Measurements from ENCODE around the gene TMEM212. TPM values are rescaled to one million over a fixed set of nuclear protein-coding genes. Genes with fewer than 3 reads are reported as not detected.

TMEM212 gene
- total RNA-seq, 1 donor from 2014 or later: not detected

DNA sequence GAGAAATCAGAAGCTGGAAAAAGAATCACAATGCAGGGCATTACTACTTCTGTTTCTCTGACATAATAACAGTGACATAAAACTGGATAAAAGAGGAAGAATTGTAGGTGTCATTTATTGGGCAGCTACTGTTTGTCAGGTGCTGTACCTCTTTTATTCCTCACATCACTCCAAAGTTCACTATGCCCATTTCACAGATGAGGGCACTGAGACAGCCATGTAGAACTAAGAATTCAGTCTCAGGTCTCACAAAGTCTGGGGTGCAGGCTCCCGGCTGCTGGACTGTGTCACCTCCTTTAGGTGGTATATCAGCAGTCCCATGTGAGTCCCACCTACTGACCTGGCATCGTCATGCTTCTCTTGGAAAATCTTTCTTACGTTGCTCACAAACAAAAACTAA lies 20.8 kb downstream of the TMEM212 start:
- TF ChIP-seq EZH2 (IDR thresholded peaks at IDR 0.05) (no peak), EZH2phosphoT487 (IDR thresholded peaks at IDR 0.05) (no peak)
- TF ChIP-seq, protein P1, sequence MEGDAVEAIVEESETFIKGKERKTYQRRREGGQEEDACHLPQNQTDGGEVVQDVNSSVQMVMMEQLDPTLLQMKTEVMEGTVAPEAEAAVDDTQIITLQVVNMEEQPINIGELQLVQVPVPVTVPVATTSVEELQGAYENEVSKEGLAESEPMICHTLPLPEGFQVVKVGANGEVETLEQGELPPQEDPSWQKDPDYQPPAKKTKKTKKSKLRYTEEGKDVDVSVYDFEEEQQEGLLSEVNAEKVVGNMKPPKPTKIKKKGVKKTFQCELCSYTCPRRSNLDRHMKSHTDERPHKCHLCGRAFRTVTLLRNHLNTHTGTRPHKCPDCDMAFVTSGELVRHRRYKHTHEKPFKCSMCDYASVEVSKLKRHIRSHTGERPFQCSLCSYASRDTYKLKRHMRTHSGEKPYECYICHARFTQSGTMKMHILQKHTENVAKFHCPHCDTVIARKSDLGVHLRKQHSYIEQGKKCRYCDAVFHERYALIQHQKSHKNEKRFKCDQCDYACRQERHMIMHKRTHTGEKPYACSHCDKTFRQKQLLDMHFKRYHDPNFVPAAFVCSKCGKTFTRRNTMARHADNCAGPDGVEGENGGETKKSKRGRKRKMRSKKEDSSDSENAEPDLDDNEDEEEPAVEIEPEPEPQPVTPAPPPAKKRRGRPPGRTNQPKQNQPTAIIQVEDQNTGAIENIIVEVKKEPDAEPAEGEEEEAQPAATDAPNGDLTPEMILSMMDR (IDR thresholded peaks at IDR 0.05): no peak
- H3K27me3 Mint-ChIP-seq (ENCODE audit: insufficient read depth, low read depth): peaks cover 2% of the 10 kb centered on the region
- Histone ChIP-seq H3K27me3 (no peaks in the 10 kb centered on the region), H3K4me3 (no peak overlapping the region), H3K4me1 (peaks cover 10% of the 10 kb centered on the region), H3K9me3 (ENCODE audit: low read depth) (no peaks in the 10 kb centered on the region), H3K9ac (no peak overlapping the region), H4K20me1 (ENCODE audit: low read depth) (no peaks in the 10 kb centered on the region), H3K27ac (no peak overlapping the region), H3K36me3 (no peaks in the 10 kb centered on the region), H3F3A (ENCODE audit: low read depth) (no peaks in the 10 kb centered on the region), H3K79me2 (ENCODE audit: low read depth) (no peaks in the 10 kb centered on the region), H2AFZ (replicated peaks) (peak overlapping the region; percentile 82), H3K4me2 (no peak overlapping the region)
- peaks cover 1% of the 10 kb centered on the region for H3K36me3 Mint-ChIP-seq
- no peak overlapping the region for H3K4me3 Mint-ChIP-seq
- DNase-seq (ENCODE audit: low spot score): no peak
- peak overlapping the region; percentile 11 for H3K27ac Mint-ChIP-seq
- peaks cover 13% of the 10 kb centered on the region for H3K4me1 Mint-ChIP-seq
- peaks cover 7% of the 10 kb centered on the region for H3K9me3 Mint-ChIP-seq

DNA sequence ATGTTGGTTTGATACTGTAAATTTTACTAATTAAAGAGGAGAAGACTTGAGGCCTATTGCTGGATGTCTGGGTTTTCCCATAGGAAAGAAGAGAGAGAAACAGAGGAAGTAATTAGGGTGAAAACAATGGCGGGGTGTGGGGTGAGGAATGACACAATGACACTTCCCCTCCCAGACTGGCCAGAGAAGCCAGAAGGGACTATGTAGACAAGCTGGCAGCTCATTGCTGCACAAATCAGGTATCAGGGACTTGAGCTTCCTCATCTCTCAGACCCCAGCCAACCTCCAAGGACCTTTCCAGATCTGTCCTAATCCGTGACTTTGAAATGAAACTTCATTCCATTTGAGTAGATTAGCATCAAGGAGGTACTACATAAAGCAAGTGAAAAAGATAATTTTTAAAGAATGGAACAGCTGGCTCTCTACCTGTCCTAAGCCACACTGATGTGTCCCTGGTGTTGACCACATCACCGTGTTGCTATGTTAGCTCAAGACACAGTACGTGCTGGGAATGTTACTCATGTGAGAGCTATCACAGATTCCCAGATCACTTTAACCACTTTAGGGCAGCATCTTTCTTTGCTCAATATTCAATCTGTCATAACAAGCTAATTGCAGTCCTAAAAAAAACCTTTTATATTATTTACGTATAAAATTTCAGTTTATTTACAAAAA lies 22.2 kb downstream of the TMEM212 start:
- Mint-ChIP-seq H3K4me1 (peaks cover 13% of the 10 kb centered on the region), H3K4me3 (no peak overlapping the region), H3K27ac (peak overlapping the region; percentile 10), H3K36me3 (peaks cover 1% of the 10 kb centered on the region), H3K9me3 (peaks cover 7% of the 10 kb centered on the region), H3K27me3 (ENCODE audit: insufficient read depth, low read depth) (peaks cover 2% of the 10 kb centered on the region)
- H2AFZ ChIP-seq (replicated peaks): no peak overlapping the region
- H3K4me3 ChIP-seq: no peak overlapping the region
- H4K20me1 ChIP-seq (ENCODE audit: low read depth): no peaks in the 10 kb centered on the region
- no peak overlapping the region for H3K27ac ChIP-seq
- H3F3A ChIP-seq (ENCODE audit: low read depth): no peaks in the 10 kb centered on the region
- TF ChIP-seq, protein P1 (IDR thresholded peaks at IDR 0.05): no peak
- no peak for TF ChIP-seq EZH2phosphoT487 (IDR thresholded peaks at IDR 0.05)
- TF ChIP-seq EZH2 (IDR thresholded peaks at IDR 0.05): no peak
- no peaks in the 10 kb centered on the region for H3K9me3 ChIP-seq (ENCODE audit: low read depth)
- no peaks in the 10 kb centered on the region for H3K79me2 ChIP-seq (ENCODE audit: low read depth)
- no peak overlapping the region for H3K4me2 ChIP-seq
- H3K4me1 ChIP-seq: peaks cover 10% of the 10 kb centered on the region
- H3K27me3 ChIP-seq: no peaks in the 10 kb centered on the region
- H3K36me3 ChIP-seq: no peaks in the 10 kb centered on the region
- no peak for DNase-seq (ENCODE audit: low spot score)
- no peak overlapping the region for H3K9ac ChIP-seq

DNA sequence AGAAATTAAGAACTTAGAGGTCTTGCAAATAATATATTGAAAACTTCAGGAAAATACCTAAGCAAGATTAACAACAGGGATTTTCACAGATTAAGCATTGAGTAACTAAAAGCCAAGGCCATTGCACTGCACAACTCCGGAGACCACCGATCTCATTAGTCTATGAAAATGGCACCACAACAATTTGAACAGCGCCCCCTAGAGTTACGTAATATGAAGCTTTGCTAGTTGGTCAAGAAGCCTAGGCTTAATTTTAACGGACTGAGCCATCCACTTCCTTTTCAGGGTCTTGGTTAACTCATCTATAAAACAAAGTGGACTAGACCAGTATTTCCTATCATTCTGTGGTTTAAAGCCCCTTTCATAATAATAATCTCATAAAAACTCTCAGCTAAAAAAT lies 24.8 kb downstream of the TMEM212 start:
- Histone ChIP-seq H4K20me1 (ENCODE audit: low read depth) (no peaks in the 10 kb centered on the region), H3K36me3 (no peaks in the 10 kb centered on the region), H3K9me3 (ENCODE audit: low read depth) (no peaks in the 10 kb centered on the region), H2AFZ (replicated peaks) (no peak overlapping the region), H3K27me3 (no peaks in the 10 kb centered on the region), H3F3A (ENCODE audit: low read depth) (no peaks in the 10 kb centered on the region), H3K27ac (no peak overlapping the region), H3K4me2 (no peak overlapping the region), H3K79me2 (ENCODE audit: low read depth) (no peaks in the 10 kb centered on the region), H3K4me3 (no peak overlapping the region), H3K4me1 (peaks cover 6% of the 10 kb centered on the region), H3K9ac (no peak overlapping the region)
- Mint-ChIP-seq H3K27me3 (ENCODE audit: insufficient read depth, low read depth) (peaks cover 2% of the 10 kb centered on the region), H3K4me3 (no peak overlapping the region), H3K4me1 (peaks cover 19% of the 10 kb centered on the region), H3K27ac (no peak overlapping the region), H3K9me3 (peaks cover 7% of the 10 kb centered on the region), H3K36me3 (peaks cover 1% of the 10 kb centered on the region)
- TF ChIP-seq, protein P1 (IDR thresholded peaks at IDR 0.05): peak; percentile 59
- no peak for TF ChIP-seq EZH2 (IDR thresholded peaks at IDR 0.05)
- peak; percentile 35 for DNase-seq (ENCODE audit: low spot score)

All from neural progenitor cell (in vitro differentiated cells).